ENCODE results near the gene FNIP1.
"Not testable (repeated sequence)": the region's sequence is repeated elsewhere in the genome, so short reads cannot be mapped to it uniquely, and the experiment has no call there.

FNIP1 gene

DNA sequence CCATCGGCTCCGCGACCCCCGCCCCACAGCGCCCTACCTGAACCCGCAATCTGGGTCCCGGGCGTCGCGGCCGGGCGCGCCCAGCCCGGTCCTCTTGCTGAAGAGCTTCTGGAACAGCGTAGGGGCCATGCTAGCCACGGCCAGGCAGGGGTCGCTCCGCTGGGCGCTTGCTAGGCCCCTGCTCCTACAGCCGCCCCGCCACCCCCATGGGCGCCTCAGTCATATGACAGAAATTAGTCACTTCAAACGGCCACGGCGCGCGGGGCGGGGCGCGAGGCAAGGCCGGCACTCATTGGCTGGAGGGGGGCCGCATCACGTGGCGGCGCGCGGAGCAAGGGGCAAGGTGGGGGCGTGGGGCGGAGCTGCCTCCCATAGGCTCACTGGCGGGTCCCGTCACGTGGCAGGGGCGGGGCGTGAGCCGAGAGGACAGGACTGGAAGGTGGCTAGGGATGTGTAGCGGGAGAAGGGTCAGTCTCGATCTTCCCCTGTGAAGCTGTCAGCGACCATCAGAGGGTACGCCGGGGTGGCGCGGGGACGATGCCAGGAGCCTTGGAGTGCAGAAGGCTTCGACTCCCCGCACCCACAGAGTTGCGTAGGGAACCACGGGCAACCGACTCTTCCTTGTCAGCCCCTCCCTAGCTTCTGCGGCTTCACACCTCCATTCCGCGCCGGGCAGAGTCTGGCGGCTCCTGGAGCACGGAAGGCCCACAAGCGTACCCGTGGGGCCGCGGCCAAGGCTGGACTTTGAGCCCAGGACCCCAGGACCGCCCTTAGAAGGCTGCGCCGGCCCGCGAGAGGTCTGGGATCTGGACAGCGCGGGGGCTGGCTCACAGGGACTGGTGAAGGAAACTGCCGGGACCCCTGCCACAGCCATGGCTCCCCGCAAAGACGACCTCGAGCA is at the start of gene FNIP1:
TSS of gene FNIP1 (minus strand) at position 225 of the 901 bp plus-strand sequence. CDS start at position 129, 96 bp downstream.
- peak; percentile 98 for DNase-seq

DNA sequence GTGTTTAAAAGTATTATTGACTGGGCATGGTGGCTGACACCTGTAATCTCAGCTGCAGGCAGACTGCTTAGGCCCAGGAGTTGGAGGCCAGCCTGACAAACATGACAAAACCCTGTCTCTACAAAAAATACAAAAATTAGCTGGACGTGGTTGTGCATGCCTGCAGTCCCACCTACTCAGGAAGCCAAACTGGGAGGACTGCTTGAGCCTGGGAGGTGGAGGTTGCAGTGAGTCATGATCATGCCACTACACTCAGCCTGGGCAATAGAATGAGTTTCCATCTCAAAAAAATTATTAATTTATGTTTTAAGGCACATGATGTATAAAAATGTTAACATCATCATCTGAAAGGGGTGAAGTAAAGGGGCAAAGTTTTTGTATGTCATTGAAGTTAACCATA is 49.7 kb upstream of the FNIP1 start:
- DNase-seq, result no peak

DNA sequence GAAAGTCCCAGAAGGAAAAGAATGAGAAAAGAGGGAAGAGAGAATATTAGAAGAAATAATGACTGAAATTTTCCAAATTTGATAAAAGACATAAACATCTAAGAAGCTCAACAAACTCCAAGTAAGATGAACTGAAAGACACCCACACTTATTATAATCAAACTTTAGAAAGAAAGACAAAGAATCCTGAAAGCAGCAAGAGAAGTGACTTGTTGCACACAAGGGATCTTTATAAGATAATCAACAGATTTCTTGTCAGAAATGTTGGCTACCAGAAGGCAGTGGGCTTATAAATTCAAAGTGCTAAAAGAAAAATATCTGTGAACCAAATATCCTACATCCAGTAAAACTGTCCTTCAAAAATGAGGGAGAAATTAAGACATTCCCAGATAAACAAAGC is 49.0 kb upstream of the FNIP1 start:
- DNase-seq, result no peak

DNA sequence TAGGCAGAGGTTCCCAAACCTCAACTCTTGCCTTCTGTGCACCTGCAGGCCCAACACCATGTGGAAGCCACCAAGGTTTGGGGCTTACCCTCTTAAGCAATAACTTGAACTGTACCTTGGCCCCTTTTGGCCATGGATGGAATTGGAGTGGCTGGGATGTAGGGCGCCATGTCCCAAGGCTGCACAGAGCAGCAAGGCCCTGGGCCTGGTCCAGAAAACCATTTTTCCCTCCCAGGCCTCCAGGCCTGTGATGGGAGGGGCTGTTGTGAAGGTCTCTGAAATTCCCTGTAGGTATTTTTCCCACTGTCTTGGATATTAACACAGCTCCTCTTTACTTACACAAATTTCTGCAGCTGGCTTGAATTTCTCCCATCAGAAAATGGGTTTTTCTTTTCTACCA is 46.2 kb upstream of the FNIP1 start:
- DNase-seq, result not testable (repeated sequence)

DNA sequence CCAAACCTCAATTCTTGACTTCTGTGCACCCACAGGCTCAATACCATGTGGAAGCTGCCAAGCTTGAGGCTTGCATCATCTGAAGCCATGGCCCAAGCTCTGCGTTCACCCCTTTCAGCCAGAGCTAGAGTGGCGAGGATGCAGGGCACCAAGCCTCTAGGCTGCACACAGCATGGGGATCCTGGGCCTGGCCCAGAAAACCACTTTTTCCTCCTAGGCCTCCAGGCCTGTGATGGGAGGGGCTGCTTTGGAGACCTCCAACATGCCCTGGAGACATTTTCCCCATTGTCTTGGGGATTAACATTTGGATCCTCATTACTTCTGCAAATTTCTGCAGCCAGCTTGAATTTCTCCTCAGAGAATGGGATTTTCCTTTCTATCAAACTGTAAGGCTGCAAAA is 35.9 kb upstream of the FNIP1 start:
- not testable (repeated sequence) for DNase-seq

DNA sequence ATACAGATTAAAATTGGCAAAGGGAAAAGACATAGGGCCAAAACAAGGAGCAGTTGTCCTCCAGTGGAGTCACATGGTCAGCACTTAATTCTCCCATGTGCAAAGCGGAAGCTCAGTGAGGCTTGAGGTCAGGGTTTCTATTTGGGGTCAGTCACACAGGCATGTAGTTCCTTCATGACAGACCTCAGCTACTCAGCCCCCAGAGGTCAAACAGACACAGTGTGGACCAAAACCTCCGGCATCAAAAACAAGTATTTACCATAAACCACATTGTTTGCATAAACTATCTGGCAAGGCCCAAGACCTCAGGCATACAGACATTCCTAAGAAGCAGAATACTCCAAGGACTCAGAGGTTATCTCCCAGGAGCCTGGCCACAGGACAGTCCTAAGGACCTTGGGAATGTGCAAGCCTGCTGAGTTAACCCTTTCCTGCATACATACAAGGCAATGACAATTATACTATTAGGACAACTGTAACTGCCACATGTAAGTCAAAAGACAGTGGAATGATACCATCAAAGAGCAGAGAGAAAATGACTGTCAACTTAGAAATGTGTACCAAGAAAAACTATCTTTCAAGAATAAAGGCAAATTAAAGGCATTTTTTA is 28.7 kb upstream of the FNIP1 start:
- DNase-seq, result no peak

DNA sequence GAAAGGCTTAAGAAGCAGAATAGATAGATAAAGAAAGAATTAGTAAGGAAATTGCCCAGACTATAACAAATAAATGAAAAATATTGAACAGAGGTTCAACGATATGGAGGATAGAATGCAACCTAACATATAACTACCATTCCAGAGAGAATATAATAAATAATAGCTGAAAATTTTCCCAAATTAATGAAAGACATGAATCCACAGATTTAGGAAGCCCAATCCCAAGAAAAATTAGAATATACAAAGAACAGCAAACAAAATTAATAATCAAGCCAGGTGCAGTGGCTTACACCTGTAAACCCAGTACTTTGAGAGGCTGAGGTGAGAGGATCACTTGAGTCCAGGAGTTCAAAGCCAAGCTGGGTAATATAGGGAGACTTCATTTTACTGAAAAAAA is 27.8 kb upstream of the FNIP1 start:
- no peak for DNase-seq

DNA sequence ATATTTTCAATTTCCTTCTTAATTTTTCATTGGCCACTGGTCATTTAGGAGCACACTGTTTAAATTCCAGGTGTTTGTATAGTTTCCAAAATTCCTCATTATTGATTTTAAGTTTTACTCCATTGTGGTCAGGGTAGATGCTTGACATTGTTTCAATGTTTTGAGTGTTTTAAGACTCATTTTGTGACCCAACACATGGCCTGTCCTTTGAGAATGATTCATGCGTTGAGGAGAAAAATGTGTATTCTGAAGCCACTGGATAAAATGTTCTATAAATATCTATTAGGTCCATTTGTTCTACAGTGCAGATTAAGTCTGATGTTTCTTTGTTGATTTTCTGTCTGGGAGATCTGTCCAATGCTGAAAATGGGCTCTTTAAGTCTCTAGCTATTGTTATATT is 24.4 kb upstream of the FNIP1 start:
- DNase-seq, result no peak

DNA sequence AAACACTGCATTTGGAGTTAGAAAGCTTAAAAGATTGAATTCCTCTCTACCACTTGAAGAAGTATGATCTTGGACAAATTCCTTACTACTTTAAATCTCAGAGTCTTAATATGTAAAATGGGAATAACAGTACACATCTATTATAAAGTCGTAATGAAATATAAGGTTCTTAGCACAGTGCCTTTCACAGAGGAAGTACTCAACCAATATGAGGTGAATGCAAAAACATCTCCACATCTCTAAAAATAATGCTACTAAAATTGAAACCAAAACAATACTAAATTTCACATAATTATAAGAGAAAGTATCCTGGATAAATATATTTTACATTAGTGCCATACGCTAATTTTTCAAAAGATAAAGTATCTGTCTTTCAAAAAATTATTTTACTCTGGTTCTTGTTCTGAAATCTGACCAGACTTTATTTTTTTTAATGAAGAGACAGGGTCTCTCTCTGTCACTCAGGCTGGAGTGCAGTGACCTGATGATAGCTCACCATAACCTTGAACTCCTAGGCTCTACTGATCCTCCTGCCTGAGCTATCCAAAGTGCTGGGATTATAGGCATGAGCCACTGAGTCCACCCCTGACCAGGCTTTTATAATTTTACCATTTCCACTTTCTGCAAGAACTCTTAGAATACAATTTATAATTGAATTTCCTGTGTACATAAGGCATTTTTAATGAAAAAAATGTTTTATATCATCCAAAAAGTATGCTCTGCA is 21.3 kb upstream of the FNIP1 start:
- no peak for DNase-seq

DNA sequence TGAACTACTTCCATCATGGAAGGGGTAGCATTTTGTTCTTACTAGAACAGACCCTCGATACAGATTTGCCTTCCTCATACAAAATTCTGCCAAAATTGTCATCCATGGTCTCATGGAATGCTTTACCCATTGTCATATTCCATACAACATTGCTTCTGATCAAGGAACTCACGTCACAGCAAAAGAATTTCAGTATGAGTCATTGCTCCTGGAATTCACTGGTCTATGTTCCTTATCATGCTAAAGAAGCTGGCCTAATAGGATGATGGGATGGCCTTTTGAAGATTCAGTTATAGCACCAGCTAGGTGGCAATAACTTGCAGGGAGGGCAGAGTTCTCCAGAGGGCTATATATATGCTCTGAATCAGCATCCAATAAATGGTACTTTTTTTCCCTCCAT is 18.2 kb upstream of the FNIP1 start:
- no peak for DNase-seq

DNA sequence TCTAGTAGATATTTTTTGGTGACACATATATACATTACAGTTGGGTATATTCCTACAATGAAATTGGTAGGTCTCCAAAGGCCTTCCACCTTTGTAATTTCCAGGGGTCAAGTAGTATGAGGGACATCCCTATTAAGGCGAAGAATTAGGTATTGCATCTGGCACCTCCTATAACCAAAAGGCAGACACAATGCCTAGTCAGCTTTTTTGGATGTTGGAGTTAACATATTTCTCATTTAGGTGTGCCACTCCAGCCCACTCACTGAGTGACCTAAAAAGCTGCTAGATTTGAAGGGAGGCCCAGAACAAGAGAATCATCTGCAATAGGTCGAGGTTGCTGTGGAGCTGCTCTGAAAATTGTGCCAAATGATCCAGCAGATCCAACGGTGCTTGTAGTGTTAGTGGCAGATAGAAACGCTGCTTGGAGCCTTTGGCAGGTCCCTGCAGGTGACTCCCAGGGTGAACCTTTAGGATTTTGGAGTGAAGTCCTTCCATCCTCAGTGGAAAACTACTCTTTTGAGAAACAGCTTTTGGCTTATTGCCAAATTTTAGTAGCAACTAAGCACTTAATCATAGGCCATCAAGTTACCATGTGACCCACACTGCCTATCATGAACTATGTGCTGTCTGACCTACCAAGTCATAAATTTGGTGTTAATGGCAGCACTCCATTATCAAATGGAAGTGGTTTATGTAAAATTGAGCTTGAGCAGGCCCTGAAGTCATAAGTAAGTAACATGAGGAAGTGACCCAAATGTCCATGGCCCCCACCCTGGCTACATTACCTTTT is 15.7 kb upstream of the FNIP1 start:
- no peak for DNase-seq

DNA sequence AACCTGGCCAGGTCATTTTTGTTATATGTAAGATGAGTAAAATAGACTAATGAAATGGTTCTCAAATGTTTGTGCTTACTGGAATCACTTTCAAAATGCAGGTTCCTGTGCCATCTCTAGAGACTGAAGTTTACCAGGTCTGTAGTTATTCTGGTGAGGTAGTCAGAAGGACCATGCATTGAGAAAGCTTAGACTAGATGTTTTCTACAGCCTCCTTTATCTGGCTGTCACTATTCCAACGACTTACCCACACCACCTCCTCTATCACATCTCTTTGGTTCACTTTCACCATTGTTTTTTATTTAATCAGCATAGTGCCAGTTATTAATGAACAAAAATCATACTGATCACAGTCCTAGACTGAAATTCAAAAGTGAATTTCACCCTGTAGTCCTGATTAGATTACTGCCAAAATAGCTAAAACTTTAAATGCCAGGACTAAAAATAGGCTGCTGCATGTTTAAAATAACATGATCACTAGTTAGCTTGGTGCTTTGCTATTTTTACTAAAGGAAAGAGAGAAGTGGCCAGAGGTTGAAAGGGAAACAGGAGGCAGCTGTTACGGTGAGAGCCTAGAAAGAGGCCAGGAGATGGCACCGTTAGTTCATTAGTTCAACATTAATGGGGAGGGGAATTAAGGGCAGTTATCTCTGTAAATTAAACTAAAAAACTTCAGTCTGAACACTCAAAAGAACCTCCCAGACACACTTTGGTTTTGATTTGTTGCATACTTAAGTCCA is 13.9 kb upstream of the FNIP1 start:
- no peak for DNase-seq

DNA sequence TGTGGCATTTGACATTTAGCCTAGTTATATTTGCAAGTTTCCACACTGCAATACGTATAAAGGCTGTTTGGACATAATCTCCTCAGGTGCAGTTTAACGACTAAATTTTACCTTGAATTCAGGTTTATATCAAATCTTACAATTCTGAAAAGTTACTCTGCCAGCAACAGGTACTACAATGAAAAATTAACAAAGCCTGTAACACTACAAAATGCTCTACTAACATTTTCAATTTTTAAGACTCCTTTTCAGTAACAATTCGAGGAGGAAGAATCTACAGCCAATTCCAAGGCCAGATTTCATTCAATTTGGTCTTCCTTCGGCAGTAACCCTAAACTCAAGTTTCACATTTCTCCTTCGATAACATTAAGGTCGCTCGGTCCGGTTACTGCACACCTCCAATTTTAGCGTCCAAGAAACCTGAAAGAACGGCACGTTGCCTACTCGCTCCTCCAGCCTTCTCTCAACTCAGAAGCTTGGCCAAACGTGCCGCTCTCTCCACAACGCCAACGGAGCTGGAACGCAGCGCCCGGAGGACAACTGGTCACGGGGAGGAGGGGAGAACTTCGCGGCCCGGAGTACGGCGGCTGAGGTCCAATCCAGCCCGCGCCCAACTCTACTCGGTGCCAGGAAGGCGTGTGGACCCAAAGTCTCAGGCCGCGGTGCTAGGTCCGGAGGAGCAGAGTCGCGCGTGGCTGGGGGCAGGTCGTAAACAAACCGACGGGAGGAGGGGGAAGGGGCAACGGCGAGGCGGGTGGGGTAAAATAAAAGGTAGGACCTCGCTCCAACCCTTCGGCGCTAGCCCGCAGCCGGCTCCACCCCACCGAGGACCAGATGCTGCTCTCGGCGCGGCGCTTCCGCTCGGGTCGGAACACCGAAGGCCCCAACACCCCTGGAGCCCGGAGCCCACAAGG is 681 bp downstream of the FNIP1 start:
- peak; percentile 73 for DNase-seq

DNA sequence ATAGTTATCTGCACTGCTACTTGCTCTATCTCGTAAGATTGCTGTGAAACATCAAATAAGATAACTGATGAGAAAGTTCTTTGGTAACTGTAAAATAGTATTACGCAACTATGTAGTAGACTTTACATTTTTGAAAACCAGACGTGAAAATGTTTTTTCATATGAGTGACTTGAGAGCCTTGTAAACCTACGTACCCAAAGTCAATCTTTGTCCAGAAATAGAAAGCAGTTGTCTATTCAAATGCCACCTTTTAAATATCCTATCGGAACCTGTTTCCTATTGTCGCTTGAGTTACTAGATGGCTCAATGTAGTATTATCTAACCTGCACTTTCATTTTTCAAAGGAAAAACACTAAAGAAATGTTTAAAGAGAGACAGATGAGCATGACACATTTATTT is 1.6 kb downstream of the FNIP1 start:
- DNase-seq, result no peak

DNA sequence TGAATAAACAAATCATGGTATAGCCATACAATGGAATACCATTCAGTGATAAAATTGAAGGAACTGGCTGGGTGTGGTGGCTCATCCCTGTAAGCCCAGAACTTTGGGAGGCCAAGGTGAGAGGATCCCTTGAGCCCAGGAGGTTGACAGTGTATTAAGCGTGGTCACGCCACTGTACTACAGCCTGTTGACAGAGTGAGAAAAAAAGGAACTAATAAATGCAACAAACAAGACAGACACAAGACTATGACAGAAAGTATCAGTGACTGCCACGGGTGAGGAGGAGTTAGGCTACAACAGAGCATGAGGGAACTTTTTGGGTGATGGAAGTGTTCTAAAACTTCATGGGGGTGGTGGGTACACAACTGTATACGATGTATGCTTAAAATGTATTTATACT is 2.2 kb downstream of the FNIP1 start:
- no peak for DNase-seq

DNA sequence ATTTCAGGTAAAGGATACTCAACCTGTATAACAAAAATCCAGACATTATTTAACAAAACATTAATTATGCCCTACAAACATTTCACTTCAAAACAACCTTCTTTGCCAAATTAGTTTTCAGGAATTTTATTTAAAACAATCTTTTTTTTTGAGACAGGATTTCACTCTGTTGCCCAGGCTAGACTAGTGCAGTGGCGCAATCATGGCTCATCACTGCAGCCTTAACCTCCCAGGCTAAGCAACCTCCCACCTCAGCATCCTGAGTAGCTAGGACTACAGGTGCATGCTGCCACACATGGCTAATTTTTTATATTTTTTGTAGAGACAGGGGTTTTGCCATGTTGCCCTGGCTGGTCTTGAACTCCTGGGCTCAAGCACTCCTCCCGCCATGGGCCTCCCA is 3.9 kb downstream of the FNIP1 start:
- no peak for DNase-seq

DNA sequence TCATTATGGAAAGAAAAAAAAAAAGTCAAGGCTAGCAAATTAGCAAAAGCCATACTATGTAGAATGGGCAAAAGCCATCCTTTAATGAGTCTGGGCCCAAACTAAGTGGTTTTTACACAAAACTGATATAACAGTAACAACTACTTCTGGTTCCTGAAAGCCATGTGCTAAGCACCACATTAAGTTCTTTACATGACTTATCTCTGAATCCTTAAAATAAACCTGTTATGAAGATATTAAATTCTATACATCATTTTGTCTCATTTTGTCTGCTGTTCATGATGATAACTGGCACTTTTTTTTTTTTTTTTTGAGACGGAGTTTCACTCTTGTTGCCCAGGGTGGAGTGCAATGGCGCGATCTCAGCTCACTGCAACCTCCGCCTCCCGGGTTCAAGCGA is 5.0 kb downstream of the FNIP1 start:
- no peak for DNase-seq

DNA sequence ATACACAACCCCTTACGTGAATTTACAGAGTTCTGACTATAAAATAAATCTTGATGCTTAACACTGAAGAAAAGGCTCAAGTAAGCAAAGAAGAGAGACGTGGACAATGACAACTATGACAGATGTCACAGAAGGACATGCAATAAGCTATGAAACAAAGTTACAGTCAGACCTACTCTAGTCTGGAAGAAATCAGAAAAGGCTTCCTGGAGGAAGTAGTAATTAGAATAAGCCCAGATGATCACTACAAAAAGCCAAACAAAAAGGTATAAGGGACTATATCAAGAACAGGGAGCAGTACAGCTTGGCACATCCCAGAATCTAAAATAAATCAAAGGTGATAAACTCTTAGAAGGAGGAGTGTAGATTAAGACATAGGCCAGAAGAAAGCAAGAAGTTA is 6.3 kb downstream of the FNIP1 start:
- DNase-seq, result no peak

DNA sequence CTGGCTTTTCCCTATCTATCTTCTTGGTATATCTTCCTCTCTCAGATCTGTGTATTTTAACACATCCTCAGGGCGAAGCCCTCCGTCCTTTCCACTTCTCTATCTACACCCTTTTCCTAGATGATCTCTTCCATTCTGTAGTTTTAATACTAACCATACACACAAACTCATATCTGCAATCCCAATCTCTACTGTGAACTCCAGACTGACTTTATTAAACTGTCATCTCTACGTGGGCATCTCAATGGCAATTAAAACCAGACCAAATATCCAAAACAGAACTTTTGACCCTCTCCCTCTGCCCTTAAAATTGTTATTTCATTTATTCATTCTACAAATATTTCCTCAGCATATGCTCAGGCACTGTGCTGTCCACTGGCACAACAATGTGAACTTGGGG is 7.1 kb downstream of the FNIP1 start:
- DNase-seq, result no peak

DNA sequence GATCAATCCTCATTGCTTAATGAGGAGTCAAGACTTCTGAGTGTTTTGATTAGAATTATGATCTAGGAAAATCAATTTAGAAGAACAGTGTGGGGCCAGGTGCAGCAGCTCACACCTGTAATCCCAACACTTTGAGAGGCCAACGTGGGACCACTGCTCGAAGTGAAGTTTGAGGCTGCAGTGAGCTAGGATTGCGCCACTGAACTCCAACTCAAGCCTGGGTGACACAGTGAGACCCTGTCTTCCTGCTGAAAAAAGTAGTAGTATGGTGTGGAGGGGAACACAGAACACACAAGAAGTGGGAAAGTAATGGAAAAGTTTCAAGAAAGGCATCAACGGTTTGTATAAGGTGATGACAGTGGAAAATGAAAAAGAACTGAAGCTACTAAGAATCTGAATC is 9.1 kb downstream of the FNIP1 start:
- no peak for DNase-seq
